A549 (cell line): ENCODE data around the gene TAGLN3. TPM values are rescaled to one million over a fixed set of nuclear protein-coding genes. Genes with fewer than 3 reads are reported as not detected.

ENCODE experiments used
- ATAC-seq, 2 experiments: fragments of 200-7000 bp in 1 of 2; fragments of >200 bp in 1 of 2; cut with Nextera tagmentation in 1 of 2; cut with Tn5 transposase in 1 of 2; 3 replicates each; pipeline versions ENCODE4 v1.8.0 to v1.9.1; 2018 to 2020; ENCODE audit warnings: mild to moderate bottlenecking in 1 of 2, moderate library complexity in 1 of 2
- CTCF ChIA-PET: fragments of 300-600 bp; sonication (Branson Sonifier 250); formaldehyde crosslinking; extraction: SDS; loops from one replicate; lab custom pipeline; 2021; ENCODE audit warnings: antibody characterized with exemption, inconsistent platforms; lab: Yijun Ruan, JAX
- POLR2A ChIA-PET: fragments of 350-600 bp; formaldehyde crosslinking; extraction: SDS; loops from one replicate; lab custom pipeline; 2021; ENCODE audit warnings: antibody characterized with exemption, inconsistent platforms; lab: Yijun Ruan, JAX
- DNase-seq, 2 experiments: peaks; one replicate each; pipeline versions ENCODE4 v3.0.0 to v3.0.0-alpha.2; 2011 to 2016; ENCODE audit warnings: low read depth in 1 of 2, low spot score in 1 of 2
- FAIRE-seq: peaks from 2 replicates; lab custom pipeline; 2011; peaks lifted over from hg19 to GRCh38; lab: Jason Lieb, UNC
- H3K27ac ChIP-seq, 2 experiments: fragments of >200 bp; sonication (Bioruptor Twin); formaldehyde crosslinking; 3 replicates each; pipeline ENCODE4 v1.5.1; 2016 to 2017
- H3K4me1 ChIP-seq: fragments of >200 bp; sonication (Bioruptor Twin); formaldehyde crosslinking; 3 replicates; pipeline ENCODE4 v1.6.1; 2016
- H3K4me2 ChIP-seq: fragments of >200 bp; sonication (Bioruptor Twin); formaldehyde crosslinking; 3 replicates; pipeline ENCODE4 v1.6.1; 2016
- H3K4me3 ChIP-seq: fragments of >200 bp; sonication (Bioruptor Twin); formaldehyde crosslinking; 3 replicates; pipeline ENCODE4 v1.5.1; 2016
- H3K9me3 ChIP-seq: fragments of >200 bp; sonication (Bioruptor Twin); formaldehyde crosslinking; 3 replicates; pipeline ENCODE4 v1.6.1; 2016
- ATOH8 ChIP-seq: fragments of 250-450 bp; sonication (Bioruptor Pico); IDR thresholded peaks from 2 replicates; pipeline ENCODE4 v1.5.0; 2020; ENCODE audit warnings: low read depth, mild to moderate bottlenecking, moderate library complexity
- CBX8 ChIP-seq: fragments of 200-600 bp; sonication (generic); IDR thresholded peaks from 2 replicates; pipeline ENCODE4 v1.6.1; 2016
- CHD2 ChIP-seq: fragments of 150-350 bp; IDR thresholded peaks from 2 replicates; pipeline ENCODE4 v1.6.1; 2014; ENCODE audit warnings: low read length; ENCODE audit not compliant: partially characterized antibody
- CHD4 ChIP-seq: fragments of 200-600 bp; sonication (generic); IDR thresholded peaks from 2 replicates; pipeline ENCODE4 v1.6.1; 2016; ENCODE audit warnings: antibody characterized with exemption, mild to moderate bottlenecking, borderline replicate concordance
- CTCF ChIP-seq: fragments of >200 bp; sonication (Bioruptor Twin); formaldehyde crosslinking; IDR thresholded peaks from 3 replicates; pipeline ENCODE4 v1.5.1; 2016
- EHMT2 ChIP-seq: fragments of 200-600 bp; sonication (generic); IDR thresholded peaks from 2 replicates; pipeline ENCODE4 v1.6.1; 2016; ENCODE audit warnings: antibody characterized with exemption, low read depth, mild to moderate bottlenecking, moderate library complexity
- EP300 ChIP-seq, 2 experiments: fragments of >200 bp; sonication (Bioruptor Twin); formaldehyde crosslinking; IDR thresholded peaks; 2 replicates in 1 of 2; 3 replicates in 1 of 2; pipeline ENCODE4 v1.6.1; 2016 to 2017
- FOSB ChIP-seq: fragments of 250-450 bp; sonication (Bioruptor Pico); IDR thresholded peaks from 2 replicates; pipeline ENCODE4 v1.5.0; 2020; ENCODE audit warnings: mild to moderate bottlenecking, moderate library complexity
- FOXS1 ChIP-seq: fragments of 250-450 bp; sonication (Bioruptor Pico); IDR thresholded peaks from 2 replicates; pipeline ENCODE4 v1.5.0; 2020; ENCODE audit warnings: mild to moderate bottlenecking, moderate library complexity
- GATA3 ChIP-seq: IDR thresholded peaks from 2 replicates; pipeline ENCODE4 v1.6.1; 2012; ENCODE audit warnings: borderline replicate concordance
- JUNB ChIP-seq: fragments of >200 bp; sonication (Bioruptor Twin); formaldehyde crosslinking; IDR thresholded peaks from 2 replicates; pipeline ENCODE4 v1.6.1; 2016
- KDM1A ChIP-seq: fragments of 200-600 bp; sonication (generic); IDR thresholded peaks from 2 replicates; pipeline ENCODE4 v1.6.1; 2016; ENCODE audit warnings: low read depth, mild to moderate bottlenecking
- MAFK ChIP-seq: fragments of 450-650 bp; IDR thresholded peaks from 2 replicates; pipeline ENCODE4 v1.6.1; 2014; ENCODE audit not compliant: partially characterized antibody
- MAZ ChIP-seq: fragments of 150-350 bp; IDR thresholded peaks from 2 replicates; pipeline ENCODE4 v1.6.1; 2014; ENCODE audit warnings: antibody characterized with exemption, low read depth, low read length, borderline replicate concordance
- NFE2L2 ChIP-seq: fragments of 150-350 bp; conservative IDR thresholded peaks from 2 replicates; pipeline ENCODE4 v1.6.1; 2014; ENCODE audit warnings: low read length
- NR3C1 ChIP-seq: fragments of >200 bp; sonication (Bioruptor Twin); formaldehyde crosslinking; IDR thresholded peaks from 3 replicates; pipeline ENCODE4 v1.6.1; 2017
- RAD21 ChIP-seq, 2 experiments: fragments of >200 bp in 1 of 2; sonication (Bioruptor Twin) in 1 of 2; formaldehyde crosslinking in 1 of 2; IDR thresholded peaks in 1 of 2; conservative IDR thresholded peaks in 1 of 2; 2 replicates in 1 of 2; 3 replicates in 1 of 2; pipeline ENCODE4 v1.6.1; 2012 to 2018; ENCODE audit warnings: inconsistent platforms in 1 of 2
- RARB ChIP-seq: fragments of 250-450 bp; sonication (Bioruptor Pico); IDR thresholded peaks from 2 replicates; pipeline ENCODE4 v1.8.0; 2021; ENCODE audit warnings: mild to moderate bottlenecking, moderate library complexity
- RCOR1 ChIP-seq: fragments of 150-350 bp; IDR thresholded peaks from 2 replicates; pipeline ENCODE4 v1.6.1; 2014; ENCODE audit warnings: antibody characterized with exemption, low read length, low read depth
- REST ChIP-seq: fragments of 200-600 bp; sonication (generic); IDR thresholded peaks from 2 replicates; pipeline ENCODE4 v1.6.1; 2016; ENCODE audit warnings: antibody characterized with exemption, mild to moderate bottlenecking, moderate library complexity
- RFX5 ChIP-seq: fragments of 450-650 bp; IDR thresholded peaks from 2 replicates; pipeline ENCODE4 v1.7.1; 2014; ENCODE audit warnings: antibody characterized with exemption, mild to moderate bottlenecking, moderate library complexity
- SREBF2 ChIP-seq: fragments of 450-650 bp; IDR thresholded peaks from 2 replicates; pipeline ENCODE4 v1.6.1; 2014; ENCODE audit warnings: mild to moderate bottlenecking, moderate library complexity
- ZSCAN20 ChIP-seq: fragments of 250-450 bp; sonication (Bioruptor Pico); IDR thresholded peaks from 2 replicates; pipeline ENCODE4 v1.8.0; 2022; ENCODE audit warnings: mild to moderate bottlenecking, moderate library complexity
- whole genome bisulfite sequencing: methylation state at CpG from one replicate; pipeline ENCODE4 v1.1.6; 2017; ENCODE audit errors: missing lambda C conversion rate; 5-methylcytosine and 5-hydroxymethylcytosine counted together
- polyA plus RNA-seq, 4 experiments: library from polyadenylated mRNA; depleted of rRNA in 3 of 4; stranded (reverse); fragments of >200 nt; fragmentation: RNase III in 1 of 4; extraction: RNeasy Plus Mini Kit Qiagen cat#74134 plus additional on column Dnase treatment in 1 of 4; gene quantifications; 2 replicates in 3 of 4; 3 replicates in 1 of 4; pipeline ENCODE4 v1.2.3, GENCODE V29; 2011 to 2017

Gene TAGLN3
- polyA plus RNA-seq, 2 of the 4 experiments (the other 2 are of a cell fraction) = not detected

- FAIRE-seq = no peak
- POLR2A ChIA-PET = no interaction called here
- H3K4me2 ChIP-seq = no peak overlapping the region
- no peak for ATAC-seq
- H3K9me3 ChIP-seq = no peaks in the 10 kb centered on the region
- TF ChIP-seq RFX5 = no peak
- TF ChIP-seq MAFK = no peak
- no peak for TF ChIP-seq CHD4
- TF ChIP-seq ZSCAN20 (CRISPR knock-in tag) = no peak
- no peak for TF ChIP-seq NR3C1
- TF ChIP-seq MAZ = no peak
- TF ChIP-seq GATA3 = no peak
- no peak for TF ChIP-seq FOXS1 (CRISPR knock-in tag)
- TF ChIP-seq REST = no peak
- TF ChIP-seq CTCF = no peak
- TF ChIP-seq JUNB = no peak
- TF ChIP-seq CBX8 = no peak
- TF ChIP-seq ATOH8 (CRISPR knock-in tag) = no peak
- no peak for TF ChIP-seq FOSB (CRISPR knock-in tag)
- no peak for TF ChIP-seq KDM1A
- TF ChIP-seq CHD2 = no peak
- no peak for TF ChIP-seq RCOR1
- no peak for TF ChIP-seq SREBF2
- TF ChIP-seq NFE2L2 = no peak
- H3K27ac ChIP-seq = no peak overlapping the region
- 71% methylated on average over 2 of the region's 2 CpGs for WGBS
- H3K4me3 ChIP-seq = no peak overlapping the region
- CTCF ChIA-PET = interaction anchor here (1.1 to 6.6 kb wide), 4 partner anchors 10 to 93 kb away, joined by 4 to 81 read pairs (median 29); no protein-coding TSS in a partner anchor
- no peak for DNase-seq
- H3K4me1 ChIP-seq = no peaks in the 10 kb centered on the region; the same call in 2 of the 3 replicates
Observed at GRCh38 chr3:112004669-112005068, 5.9 kb downstream of the TAGLN3 start.

- ATAC-seq (no peak), FAIRE-seq (no peak), DNase-seq (no peak)
- no peak overlapping the region for H3K4me3 ChIP-seq
- CTCF ChIA-PET = interaction anchor here (0.7 to 6.6 kb wide), 3 partner anchors 10 to 35 kb away, joined by 6 to 81 read pairs (median 53); no protein-coding TSS in a partner anchor
- WGBS = 43% methylated on average over 4 of the region's 4 CpGs
- H3K9me3 ChIP-seq = no peaks in the 10 kb centered on the region
- no peak overlapping the region for H3K27ac ChIP-seq
- no peak overlapping the region for H3K4me2 ChIP-seq
- TF ChIP-seq RARB = no peak
- TF ChIP-seq RAD21 (conservative IDR thresholded peaks at IDR 0.05 in 1 of 2, IDR thresholded peaks at IDR 0.05 in 1 of 2) = no peak
- no peak for TF ChIP-seq EHMT2
- no peak for TF ChIP-seq JUNB
- TF ChIP-seq SREBF2 = no peak
- TF ChIP-seq KDM1A = no peak
- no peak for TF ChIP-seq EP300 (IDR thresholded peaks at IDR 0.05)
- H3K4me1 ChIP-seq = no peaks in the 10 kb centered on the region; the same call in 2 of the 3 replicates
- POLR2A ChIA-PET = no interaction called here
Observed at GRCh38 chr3:112005091-112005672, 6.5 kb downstream of the TAGLN3 start.
